Endothelial cell of umbilical vein (primary cell): Measurements from ENCODE around the gene LRP10. TPM values are rescaled to one million over a fixed set of nuclear protein-coding genes. Genes with fewer than 3 reads are reported as not detected.

Experiments used
- BruUV-seq: library from RNA; stranded (reverse); fragments of 400-500 nt; replicated peaks from 2 replicates; lab custom pipeline; 2021; lab: Mats Ljungman, UMichigan
- CTCF ChIA-PET: fragments of 300-600, 350-600 bp; sonication (Branson Sonifier 250); formaldehyde crosslinking; loops from one replicate; lab custom pipeline; 2021; ENCODE audit warnings: antibody characterized with exemption, inconsistent platforms; lab: Charles Lee
- POLR2A ChIA-PET: fragments of 300-600, 350-600 bp; sonication (Branson Sonifier 250); formaldehyde crosslinking; loops from one replicate; lab custom pipeline; 2021; ENCODE audit warnings: antibody characterized with exemption, inconsistent platforms; lab: Charles Lee
- DNase-seq: peaks from one replicate; pipeline ENCODE4 v3.0.0-alpha.2; 2011; ENCODE audit warnings: low read depth, low spot score
- FAIRE-seq: peaks from 2 replicates; lab custom pipeline; 2011; peaks lifted over from hg19 to GRCh38; lab: Jason Lieb, UNC
- H2AFZ ChIP-seq: 2 replicates; pipeline ENCODE4 v1.6.0; 2012; ENCODE audit warnings: low read depth, low read length, control low read depth, inconsistent platforms
- H3K27ac ChIP-seq: 2 replicates; pipeline ENCODE4 v1.5.1; 2011; ENCODE audit warnings: low read depth, mild to moderate bottlenecking, control low read depth, low read length, moderate library complexity; ENCODE audit not compliant: insufficient read depth
- H3K27me3 ChIP-seq, 2 experiments: 2 replicates each; pipeline versions ENCODE4 v1.6.0 to v1.6.1; 2011; ENCODE audit warnings: low read length in 2 of 2, mixed read lengths in 1 of 2; ENCODE audit not compliant: control insufficient read depth in 2 of 2, insufficient read depth in 2 of 2
- H3K36me3 ChIP-seq, 2 experiments: 2 replicates in 1 of 2; 3 replicates in 1 of 2; pipeline ENCODE4 v1.5.1; 2011; ENCODE audit warnings: low read length in 2 of 2, mild to moderate bottlenecking in 1 of 2, moderate library complexity in 1 of 2; ENCODE audit not compliant: control insufficient read depth in 2 of 2, insufficient read depth in 2 of 2; ENCODE audit errors: extremely low read depth in 1 of 2
- H3K4me1 ChIP-seq: 3 replicates; pipeline ENCODE4 v1.5.1; 2011; ENCODE audit warnings: mild to moderate bottlenecking, low read length; ENCODE audit not compliant: control insufficient read depth, insufficient read depth; ENCODE audit errors: extremely low read depth
- H3K4me2 ChIP-seq: 2 replicates; pipeline ENCODE4 v1.6.1; 2011; ENCODE audit warnings: low read length, control low read depth, mixed read lengths; ENCODE audit not compliant: insufficient read depth
- H3K4me3 ChIP-seq, 3 experiments: fragments of 200-600 bp in 1 of 3; sonication (generic), shearing (Covaris generic) in 1 of 3; replicated peaks in 1 of 3; 2 replicates each; pipeline ENCODE4 v1.5.1; 2011 to 2016; ENCODE audit warnings: control low read depth in 3 of 3, low read length in 3 of 3, mild to moderate bottlenecking in 2 of 3, inconsistent platforms in 1 of 3, low read depth in 1 of 3, moderate library complexity in 1 of 3; ENCODE audit not compliant: insufficient read depth in 1 of 3
- H3K79me2 ChIP-seq: 2 replicates; pipeline ENCODE4 v1.6.0; 2012; ENCODE audit warnings: low read length, inconsistent platforms; ENCODE audit not compliant: control insufficient read depth, insufficient read depth
- H3K9ac ChIP-seq: replicated peaks from 2 replicates; pipeline ENCODE3; 2011; ENCODE audit warnings: low read length, control low read depth; ENCODE audit not compliant: insufficient read depth; ENCODE audit errors: extremely low read depth
- H3K9me1 ChIP-seq: replicated peaks from 3 replicates; pipeline ENCODE4 v1.6.0; 2011; ENCODE audit warnings: mild to moderate bottlenecking, low read length; ENCODE audit not compliant: control insufficient read depth, insufficient read depth; ENCODE audit errors: extremely low read depth
- H3K9me3 ChIP-seq: replicated peaks from 2 replicates; pipeline ENCODE4 v1.5.1; 2012; ENCODE audit warnings: low read length, inconsistent platforms; ENCODE audit not compliant: control insufficient read depth, insufficient read depth
- H4K20me1 ChIP-seq: replicated peaks from 2 replicates; pipeline ENCODE3; 2011; ENCODE audit warnings: mild to moderate bottlenecking, low read length; ENCODE audit not compliant: control insufficient read depth, insufficient read depth; ENCODE audit errors: extremely low read depth
- EZH2 ChIP-seq: IDR thresholded peaks from 2 replicates; pipeline ENCODE4 v1.6.1; 2012; ENCODE audit warnings: borderline replicate concordance, low read depth, mild to moderate bottlenecking, moderate library complexity, low read length, inconsistent platforms; ENCODE audit not compliant: severe bottlenecking
- FOS ChIP-seq: IDR thresholded peaks from 2 replicates; pipeline ENCODE4 v1.6.1; 2011; ENCODE audit warnings: mild to moderate bottlenecking, low read length, moderate library complexity, borderline replicate concordance; ENCODE audit not compliant: insufficient read depth
- GATA2 ChIP-seq: IDR thresholded peaks from 2 replicates; pipeline ENCODE4 v1.7.0; 2011; ENCODE audit warnings: low read depth, mild to moderate bottlenecking, moderate library complexity, mixed read lengths, low read length; ENCODE audit not compliant: insufficient read length, insufficient read depth
- MYC ChIP-seq: IDR thresholded peaks from one replicate; pipeline ENCODE4 v1.6.1; 2011; ENCODE audit warnings: mild to moderate bottlenecking, low read depth, low read length
- POLR2AphosphoS5 ChIP-seq: IDR thresholded peaks from 2 replicates; pipeline ENCODE4 v1.6.1; 2012; ENCODE audit warnings: low read depth, mild to moderate bottlenecking, control low read depth, low read length, moderate library complexity; ENCODE audit not compliant: insufficient read depth
- dilution Hi-C: fragments of 300-500 bp; cut with MboI; formaldehyde crosslinking; loops from one replicate; pipeline ENCODE4 v1.15.0; 2019; ENCODE audit warnings: low sequenced_read_pairs; ENCODE audit not compliant: extremely low pct_ligation_motif_present
- intact Hi-C: fragments of 100-400 bp; cut with micrococcal nuclease; formaldehyde crosslinking; loops from one replicate; pipeline ENCODE4 v1.10.0; 2022
- polyA plus RNA-seq, 4 experiments: library from polyadenylated mRNA; depleted of rRNA in 3 of 4; stranded (reverse) in 3 of 4; unstranded in 1 of 4; fragments of >200 nt; gene quantifications; 2 replicates each; pipeline versions ENCODE4 v1.2.1 to v1.2.3, GENCODE V29; 2011 to 2012; ENCODE audit warnings: missing spikeins in 1 of 4
- total RNA-seq: library from RNA; stranded (reverse); gene quantifications from 2 replicates; pipeline ENCODE4 v1.2.3, GENCODE V29; 2021
- TF ChIP-seq, protein P1 (sequence below): IDR thresholded peaks from 2 replicates; pipeline ENCODE4 v1.6.1; 2011; ENCODE audit not compliant: insufficient read depth, insufficient read length
- TF ChIP-seq, protein P2 (sequence below), 2 donors: IDR thresholded peaks; 1 replicate in 1 of 2; 2 replicates in 1 of 2; pipeline ENCODE4 v1.5.1; 2011; ENCODE audit warnings: low read length in 2 of 2, mild to moderate bottlenecking in 2 of 2, moderate library complexity in 2 of 2, control low read depth in 1 of 2, inconsistent platforms in 1 of 2, low read depth in 1 of 2; ENCODE audit not compliant: insufficient read depth in 1 of 2; ENCODE audit errors: extremely low read depth in 1 of 2

The LRP10 gene
- total and polyA plus RNA-seq, 2 donors (not counting 3 experiments of a cell fraction or from before 2014, with no cell fraction given): 123 to 157 TPM

DNA sequence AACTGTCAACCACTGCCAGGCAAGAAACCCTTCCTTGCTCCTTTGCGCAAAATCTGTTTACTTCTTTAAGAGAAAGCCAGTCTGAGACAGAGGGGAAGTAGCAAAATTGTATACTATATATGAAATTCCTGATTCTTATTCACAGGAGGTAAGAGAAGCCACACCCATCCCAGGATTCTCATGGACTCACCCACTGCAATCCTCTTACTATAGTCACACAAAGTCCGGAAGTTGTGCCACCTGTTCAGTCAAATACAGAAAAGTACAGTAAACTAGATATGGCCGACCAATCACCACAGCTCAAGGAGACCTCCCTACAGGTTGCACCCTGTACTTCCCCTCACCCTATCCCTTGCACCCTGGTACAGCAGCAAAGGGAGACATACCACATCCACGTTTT is 54.8 kb downstream of the LRP10 start:
- Histone ChIP-seq H4K20me1 (no peaks in the 10 kb centered on the region), H3K4me3 (no peak overlapping the region), H3K36me3 (peaks cover 6 to 28% of the 10 kb centered on the region in 2 experiments), H2AFZ (no peak overlapping the region), H3K27ac (no peak overlapping the region), H3K27me3 (no peaks in the 10 kb centered on the region), H3K79me2 (peaks cover 16% of the 10 kb centered on the region), H3K9me1 (no peaks in the 10 kb centered on the region), H3K9ac (no peak overlapping the region), H3K4me1 (peaks cover 19% of the 10 kb centered on the region), H3K9me3 (no peaks in the 10 kb centered on the region), H3K4me2 (no peak overlapping the region)
- CTCF ChIA-PET: no interaction called here
- no TSS peak for BruUV-seq
- intact Hi-C loops: loop anchor here (5.0 kb wide), 1 partner anchor 131 kb away; the partner anchor contains the start of gene CDH24
- dilution Hi-C loops: no loop called here
- FAIRE-seq (no peak), DNase-seq (no peak)
- TF ChIP-seq GATA2 (no peak), FOS (no peak), MYC (no peak), POLR2AphosphoS5 (no peak)
- POLR2A ChIA-PET: no interaction called here

DNA sequence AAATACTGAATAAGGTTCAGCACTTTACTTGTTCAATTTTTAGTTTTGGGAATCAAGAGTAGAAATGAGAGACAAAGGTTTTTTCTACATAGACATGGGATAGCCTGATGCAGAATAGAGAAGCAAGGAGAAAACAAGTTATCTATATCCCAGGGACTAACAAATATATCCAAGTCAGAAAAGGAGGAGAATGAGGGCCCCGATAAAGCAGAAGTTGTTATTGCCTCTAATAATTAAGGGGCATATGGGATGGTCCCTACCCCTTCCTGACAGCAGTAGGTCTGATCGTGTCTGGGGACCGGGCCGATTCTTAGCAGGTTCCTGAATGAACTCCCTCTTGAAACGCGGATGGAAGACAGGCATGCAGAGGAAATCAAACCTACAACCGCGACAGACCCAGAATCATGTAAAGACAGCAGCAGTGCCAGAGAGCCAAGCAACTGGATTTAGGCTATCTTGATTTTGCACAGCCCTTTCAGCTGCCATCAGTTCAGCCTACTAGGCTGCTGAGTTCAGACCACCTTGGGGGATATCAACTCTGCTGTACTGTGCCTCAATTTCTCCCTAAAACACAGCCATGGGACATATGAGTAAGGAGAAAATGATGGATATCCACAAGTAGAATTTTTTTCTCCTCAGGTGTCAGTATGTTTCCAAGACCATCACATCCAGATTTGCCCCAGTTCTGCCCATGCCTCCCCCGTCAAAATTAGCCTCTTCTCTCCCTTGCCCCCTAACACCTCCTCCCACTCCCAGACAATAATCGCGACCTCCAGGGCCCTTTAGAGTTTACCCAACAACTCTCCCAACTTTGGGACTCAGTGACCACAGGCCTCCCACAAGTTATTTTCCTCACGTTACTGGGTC is 56.9 kb downstream of the LRP10 start:
- no peaks in the 10 kb centered on the region for H3K9me1 ChIP-seq
- intact Hi-C loops (loop anchor here (1.0 to 5.0 kb wide), 4 partner anchors 9 to 340 kb away; partner anchors contain the start of genes CDH24, DAD1 and RBM23), dilution Hi-C loops (no loop called here)
- no peaks in the 10 kb centered on the region for H4K20me1 ChIP-seq
- CTCF ChIA-PET: interaction anchor here (0.7 to 3.1 kb wide), 17 partner anchors 9 to 1343 kb away, joined by 3 to 46 read pairs (median 10); partner anchors contain the start of genes AJUBA, HAUS4, RABGGTA and RBM23
- H3K4me3 ChIP-seq: peak overlapping the region; percentile 66 to 95 (median 81)
- H3K79me2 ChIP-seq: peaks cover 16% of the 10 kb centered on the region
- no peaks in the 10 kb centered on the region for H3K27me3 ChIP-seq
- peaks cover 16% of the 10 kb centered on the region for H3K4me1 ChIP-seq
- FAIRE-seq: peak; percentile 67
- TF ChIP-seq POLR2AphosphoS5 (no peak), GATA2 (no peak), EZH2 (no peak), FOS (no peak), MYC (no peak)
- TF ChIP-seq, protein P1, sequence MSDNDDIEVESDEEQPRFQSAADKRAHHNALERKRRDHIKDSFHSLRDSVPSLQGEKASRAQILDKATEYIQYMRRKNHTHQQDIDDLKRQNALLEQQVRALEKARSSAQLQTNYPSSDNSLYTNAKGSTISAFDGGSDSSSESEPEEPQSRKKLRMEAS: no peak
- TF ChIP-seq, protein P2, sequence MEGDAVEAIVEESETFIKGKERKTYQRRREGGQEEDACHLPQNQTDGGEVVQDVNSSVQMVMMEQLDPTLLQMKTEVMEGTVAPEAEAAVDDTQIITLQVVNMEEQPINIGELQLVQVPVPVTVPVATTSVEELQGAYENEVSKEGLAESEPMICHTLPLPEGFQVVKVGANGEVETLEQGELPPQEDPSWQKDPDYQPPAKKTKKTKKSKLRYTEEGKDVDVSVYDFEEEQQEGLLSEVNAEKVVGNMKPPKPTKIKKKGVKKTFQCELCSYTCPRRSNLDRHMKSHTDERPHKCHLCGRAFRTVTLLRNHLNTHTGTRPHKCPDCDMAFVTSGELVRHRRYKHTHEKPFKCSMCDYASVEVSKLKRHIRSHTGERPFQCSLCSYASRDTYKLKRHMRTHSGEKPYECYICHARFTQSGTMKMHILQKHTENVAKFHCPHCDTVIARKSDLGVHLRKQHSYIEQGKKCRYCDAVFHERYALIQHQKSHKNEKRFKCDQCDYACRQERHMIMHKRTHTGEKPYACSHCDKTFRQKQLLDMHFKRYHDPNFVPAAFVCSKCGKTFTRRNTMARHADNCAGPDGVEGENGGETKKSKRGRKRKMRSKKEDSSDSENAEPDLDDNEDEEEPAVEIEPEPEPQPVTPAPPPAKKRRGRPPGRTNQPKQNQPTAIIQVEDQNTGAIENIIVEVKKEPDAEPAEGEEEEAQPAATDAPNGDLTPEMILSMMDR (IDR thresholded peaks at IDR 0.05; ENCODE audit: extremely low read depth in 1 of 2, insufficient read depth in 1 of 2, low read depth in 1 of 2, low read length in 2 of 2): no peak
- peak; percentile 26 for DNase-seq
- peak overlapping the region; percentile 71 for H2AFZ ChIP-seq
- H3K9ac ChIP-seq: peak overlapping the region; percentile 83
- peaks cover 6 to 16% of the 10 kb centered on the region in 2 experiments for H3K36me3 ChIP-seq
- POLR2A ChIA-PET: interaction anchor here (0.5 to 1.9 kb wide), 5 partner anchors 10 to 1275 kb away, joined by 3 to 12 read pairs (median 5); partner anchors contain the start of genes HAUS4 and RBM23
- TSS peak; percentile 48 for BruUV-seq
- peak overlapping the region; percentile 72 for H3K4me2 ChIP-seq
- peak overlapping the region; percentile 68 for H3K27ac ChIP-seq
- no peaks in the 10 kb centered on the region for H3K9me3 ChIP-seq
